ENCODE measurements around the gene PKMYT1.

The PKMYT1 gene

DNA sequence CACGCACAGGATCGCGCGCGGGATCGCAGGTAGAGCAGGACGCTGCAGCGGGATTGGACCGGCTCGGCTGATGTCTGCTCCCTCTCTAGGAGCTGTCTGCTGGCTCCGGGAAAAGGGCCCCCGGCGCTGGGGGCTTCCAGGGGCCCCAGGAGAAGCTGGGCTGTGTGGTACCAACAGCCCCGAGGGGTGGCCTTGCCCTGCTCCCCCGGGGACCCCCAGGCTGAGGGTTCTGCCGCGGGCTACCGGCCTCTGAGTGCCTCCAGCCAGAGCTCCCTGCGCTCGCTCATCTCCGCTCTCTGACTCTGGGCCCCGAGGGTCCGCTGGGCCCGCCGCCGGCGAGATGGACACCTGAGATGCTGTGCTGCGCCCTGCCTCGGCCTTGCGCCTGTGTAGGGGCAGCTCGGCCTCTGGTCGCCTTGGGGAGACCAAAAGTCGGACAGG, 12.5 kb downstream of the PKMYT1 start:
- in situ Hi-C loops (cut with HindIII; ENCODE audit: low pct_ligation_motif_present, low sequenced_read_pairs), result no loop called here
- peaks cover 47% of the 10 kb centered on the region for H3K27me3 ChIP-seq (replicated peaks)
- H3K36me3 ChIP-seq (replicated peaks), result no peaks in the 10 kb centered on the region
- DNase-seq, result no peak
- no peak overlapping the region for H3K4me3 ChIP-seq (ENCODE audit: low read depth, low read length)
- no peak overlapping the region for H3K27ac ChIP-seq
- TF ChIP-seq, protein P1, sequence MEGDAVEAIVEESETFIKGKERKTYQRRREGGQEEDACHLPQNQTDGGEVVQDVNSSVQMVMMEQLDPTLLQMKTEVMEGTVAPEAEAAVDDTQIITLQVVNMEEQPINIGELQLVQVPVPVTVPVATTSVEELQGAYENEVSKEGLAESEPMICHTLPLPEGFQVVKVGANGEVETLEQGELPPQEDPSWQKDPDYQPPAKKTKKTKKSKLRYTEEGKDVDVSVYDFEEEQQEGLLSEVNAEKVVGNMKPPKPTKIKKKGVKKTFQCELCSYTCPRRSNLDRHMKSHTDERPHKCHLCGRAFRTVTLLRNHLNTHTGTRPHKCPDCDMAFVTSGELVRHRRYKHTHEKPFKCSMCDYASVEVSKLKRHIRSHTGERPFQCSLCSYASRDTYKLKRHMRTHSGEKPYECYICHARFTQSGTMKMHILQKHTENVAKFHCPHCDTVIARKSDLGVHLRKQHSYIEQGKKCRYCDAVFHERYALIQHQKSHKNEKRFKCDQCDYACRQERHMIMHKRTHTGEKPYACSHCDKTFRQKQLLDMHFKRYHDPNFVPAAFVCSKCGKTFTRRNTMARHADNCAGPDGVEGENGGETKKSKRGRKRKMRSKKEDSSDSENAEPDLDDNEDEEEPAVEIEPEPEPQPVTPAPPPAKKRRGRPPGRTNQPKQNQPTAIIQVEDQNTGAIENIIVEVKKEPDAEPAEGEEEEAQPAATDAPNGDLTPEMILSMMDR (IDR thresholded peaks at IDR 0.05; ENCODE audit: low read depth, low read length, missing control alignments), result no peak

DNA sequence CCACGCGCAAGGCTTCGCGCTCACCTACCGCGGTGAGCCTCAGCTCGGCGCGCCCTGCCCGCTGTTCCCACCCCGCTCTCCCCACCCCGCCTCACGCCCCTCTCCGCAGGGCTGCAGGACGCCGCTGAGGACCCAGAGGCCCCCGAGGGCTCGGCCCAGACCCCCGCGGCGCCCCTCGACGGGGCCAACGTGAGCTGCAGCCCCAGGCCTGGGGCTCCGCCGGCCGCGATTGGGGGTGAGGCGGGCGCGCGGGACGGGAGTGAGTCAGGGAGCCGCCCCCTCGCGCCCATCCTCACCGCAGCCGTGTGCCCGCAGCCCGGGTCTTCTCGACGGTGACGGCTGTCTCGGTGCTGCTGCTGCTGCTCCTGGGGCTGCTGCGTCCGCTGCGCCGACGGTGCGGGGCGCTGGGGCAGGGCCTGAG, 13.0 kb downstream of the PKMYT1 start:
- Histone ChIP-seq H3K27ac (no peak overlapping the region), H3K36me3 (replicated peaks) (no peaks in the 10 kb centered on the region), H3K27me3 (replicated peaks) (peaks cover 52% of the 10 kb centered on the region), H3K4me3 (ENCODE audit: low read depth, low read length) (no peak overlapping the region)
- TF ChIP-seq, protein P1 (IDR thresholded peaks at IDR 0.05; ENCODE audit: low read depth, low read length, missing control alignments), result no peak
- in situ Hi-C loops (cut with HindIII; ENCODE audit: low pct_ligation_motif_present, low sequenced_read_pairs), result no loop called here
- no peak for DNase-seq

- no peak overlapping the region for H3K4me3 ChIP-seq (ENCODE audit: low read depth, low read length)
- in situ Hi-C loops (cut with HindIII; ENCODE audit: low pct_ligation_motif_present, low sequenced_read_pairs), result no loop called here
- H3K27ac ChIP-seq, result no peak overlapping the region
- no peak for DNase-seq
- peaks cover 52% of the 10 kb centered on the region for H3K27me3 ChIP-seq (replicated peaks)
- H3K36me3 ChIP-seq (replicated peaks), result no peaks in the 10 kb centered on the region
- TF ChIP-seq, protein P1 (IDR thresholded peaks at IDR 0.05; ENCODE audit: low read depth, low read length, missing control alignments), result no peak
Measured at GRCh38 chr16:2966808-2967191, 13.4 kb downstream of the PKMYT1 start.

DNA sequence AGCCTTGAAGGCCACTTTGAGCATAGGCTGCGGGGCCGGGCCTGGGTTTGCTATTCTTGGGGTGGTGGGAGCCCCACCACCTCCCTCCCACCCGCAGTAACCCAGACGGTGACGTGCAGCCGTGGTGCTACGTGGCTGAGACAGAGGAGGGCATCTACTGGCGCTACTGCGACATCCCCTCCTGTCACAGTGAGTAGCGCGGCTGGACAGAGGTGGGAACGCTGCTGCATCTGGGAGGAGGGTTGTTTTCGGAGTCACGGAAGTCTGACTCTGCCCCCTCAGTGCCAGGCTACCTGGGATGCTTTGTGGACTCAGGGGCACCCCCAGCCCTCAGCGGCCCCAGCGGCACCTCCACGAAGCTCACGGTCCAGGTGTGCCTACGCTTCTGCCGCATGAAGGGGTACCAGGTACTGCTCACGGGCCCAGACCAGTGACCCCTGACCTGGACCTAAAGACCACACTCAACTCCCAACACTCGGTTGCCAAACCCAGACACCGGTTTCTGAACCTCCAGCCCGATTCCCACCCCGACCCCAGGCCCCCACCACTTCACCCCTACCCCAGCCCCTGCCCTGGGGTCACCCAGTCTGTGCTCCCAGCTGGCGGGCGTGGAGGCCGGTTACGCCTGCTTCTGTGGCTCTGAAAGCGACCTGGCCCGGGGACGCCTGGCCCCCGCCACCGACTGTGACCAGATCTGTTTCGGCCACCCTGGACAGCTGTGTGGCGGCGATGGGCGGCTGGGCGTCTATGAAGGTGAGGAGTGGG, 14.0 kb downstream of the PKMYT1 start:
- no peak for DNase-seq

GRCh38 chr16:2964475-2965336, 15.5 kb downstream of the PKMYT1 start:
- in situ Hi-C loops (cut with HindIII; ENCODE audit: low pct_ligation_motif_present, low sequenced_read_pairs), result no loop called here
- no peak for DNase-seq
- Histone ChIP-seq H3K27ac (no peak overlapping the region), H3K4me3 (ENCODE audit: low read depth, low read length) (no peak overlapping the region), H3K27me3 (replicated peaks) (peaks cover 52% of the 10 kb centered on the region), H3K36me3 (replicated peaks) (no peaks in the 10 kb centered on the region)
- TF ChIP-seq, protein P1 (IDR thresholded peaks at IDR 0.05; ENCODE audit: low read depth, low read length, missing control alignments), result no peak

More for the DNA sequence above, 14.0 kb downstream of the PKMYT1 start:
- TF ChIP-seq, protein P1 (IDR thresholded peaks at IDR 0.05; ENCODE audit: low read depth, low read length, missing control alignments), result no peak
- Histone ChIP-seq H3K27ac (no peak overlapping the region), H3K36me3 (replicated peaks) (no peaks in the 10 kb centered on the region), H3K4me3 (ENCODE audit: low read depth, low read length) (no peak overlapping the region), H3K27me3 (replicated peaks) (peaks cover 52% of the 10 kb centered on the region)
- in situ Hi-C loops (cut with HindIII; ENCODE audit: low pct_ligation_motif_present, low sequenced_read_pairs), result no loop called here
